GM18867 (cell line): ENCODE results near the gene GNAL.

Experiments used
- ATAC-seq: cut with Tn5 transposase; IDR thresholded peaks from one replicate; pipeline ENCODE4 v1.9.1; 2021; ENCODE audit warnings: mild to moderate bottlenecking, moderate library complexity; ENCODE audit not compliant: unreplicated experiment

The GNAL gene

GRCh38 chr18:11802586-11802985 lies 113.5 kb downstream of the GNAL start:
- ATAC-seq, result no peak

GRCh38 chr18:11807233-11807632 lies 118.2 kb downstream of the GNAL start:
- no peak for ATAC-seq

- ATAC-seq, result no peak
Observed at GRCh38 chr18:11808001-11808855, 119.2 kb downstream of the GNAL start.

- no peak for ATAC-seq
Observed at GRCh38 chr18:11809895-11810294, 120.8 kb downstream of the GNAL start.

GRCh38 chr18:11810379-11810778 lies 121.3 kb downstream of the GNAL start:
- no peak for ATAC-seq

- ATAC-seq, result no peak
Observed at GRCh38 chr18:11811009-11811408, 121.9 kb downstream of the GNAL start.

GRCh38 chr18:11817229-11817628 lies 128.2 kb downstream of the GNAL start:
- no peak for ATAC-seq

- ATAC-seq, result no peak
Observed at GRCh38 chr18:11818486-11819203, 129.6 kb downstream of the GNAL start.

- ATAC-seq, result no peak
Observed at GRCh38 chr18:11819938-11820337, 130.9 kb downstream of the GNAL start.

- no peak for ATAC-seq
Observed at GRCh38 chr18:11820697-11821096, 131.6 kb downstream of the GNAL start.

- no peak for ATAC-seq
Observed at GRCh38 chr18:11821208-11821607, 132.1 kb downstream of the GNAL start.

- no peak for ATAC-seq
Observed at GRCh38 chr18:11821643-11822237, 132.7 kb downstream of the GNAL start.

- no peak for ATAC-seq
Observed at GRCh38 chr18:11823545-11823944, 134.5 kb downstream of the GNAL start.

GRCh38 chr18:11826836-11827235 lies 137.8 kb downstream of the GNAL start:
- no peak for ATAC-seq

- ATAC-seq, result peak; percentile 86
Observed at GRCh38 chr18:11828786-11829432, 139.8 kb downstream of the GNAL start.

GRCh38 chr18:11830585-11830984 lies 141.5 kb downstream of the GNAL start:
- no peak for ATAC-seq

- no peak for ATAC-seq
Observed at GRCh38 chr18:11831921-11832320, 142.9 kb downstream of the GNAL start.

- no peak for ATAC-seq
Observed at GRCh38 chr18:11834772-11835171, 145.7 kb downstream of the GNAL start.

- ATAC-seq, result no peak
Observed at GRCh38 chr18:11839556-11839955, 150.5 kb downstream of the GNAL start.

- ATAC-seq, result no peak
Observed at GRCh38 chr18:11840493-11840892, 151.4 kb downstream of the GNAL start.

- ATAC-seq, result no peak
Observed at GRCh38 chr18:11842562-11842961, 153.5 kb downstream of the GNAL start.
